C4-2B (cell line): Measurements from ENCODE around the gene GPBP1.

Source experiments
- ZFX ChIP-seq: fragments of 450-650 bp; IDR thresholded peaks from 2 replicates; pipeline ENCODE4 v1.6.1; 2017
- TF ChIP-seq, protein P1 (sequence below): fragments of 450-650 bp; conservative IDR thresholded peaks from 2 replicates; pipeline ENCODE4 v1.5.1; 2017; ENCODE audit warnings: mild to moderate bottlenecking

DNA sequence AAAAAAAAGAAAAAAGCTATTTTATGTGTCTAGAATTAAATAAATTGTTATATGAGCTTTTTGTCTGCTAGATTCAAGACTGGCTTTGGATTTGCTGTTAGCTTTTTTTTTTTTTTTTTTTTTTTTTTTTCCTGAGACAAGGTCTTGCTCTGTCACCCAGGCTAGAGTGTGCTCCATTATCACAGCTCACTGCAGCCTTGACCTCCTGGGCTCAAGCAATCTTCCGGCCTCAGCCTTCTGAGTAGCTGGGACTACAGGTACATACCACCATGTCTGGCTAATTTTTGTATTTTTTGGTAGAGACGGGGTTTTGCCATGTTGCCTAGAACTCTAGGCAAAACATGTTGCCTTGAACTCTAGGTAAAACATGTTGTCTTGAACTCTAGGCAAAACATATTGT lies 16.7 kb downstream of the GPBP1 start:
- TF ChIP-seq, protein P1, sequence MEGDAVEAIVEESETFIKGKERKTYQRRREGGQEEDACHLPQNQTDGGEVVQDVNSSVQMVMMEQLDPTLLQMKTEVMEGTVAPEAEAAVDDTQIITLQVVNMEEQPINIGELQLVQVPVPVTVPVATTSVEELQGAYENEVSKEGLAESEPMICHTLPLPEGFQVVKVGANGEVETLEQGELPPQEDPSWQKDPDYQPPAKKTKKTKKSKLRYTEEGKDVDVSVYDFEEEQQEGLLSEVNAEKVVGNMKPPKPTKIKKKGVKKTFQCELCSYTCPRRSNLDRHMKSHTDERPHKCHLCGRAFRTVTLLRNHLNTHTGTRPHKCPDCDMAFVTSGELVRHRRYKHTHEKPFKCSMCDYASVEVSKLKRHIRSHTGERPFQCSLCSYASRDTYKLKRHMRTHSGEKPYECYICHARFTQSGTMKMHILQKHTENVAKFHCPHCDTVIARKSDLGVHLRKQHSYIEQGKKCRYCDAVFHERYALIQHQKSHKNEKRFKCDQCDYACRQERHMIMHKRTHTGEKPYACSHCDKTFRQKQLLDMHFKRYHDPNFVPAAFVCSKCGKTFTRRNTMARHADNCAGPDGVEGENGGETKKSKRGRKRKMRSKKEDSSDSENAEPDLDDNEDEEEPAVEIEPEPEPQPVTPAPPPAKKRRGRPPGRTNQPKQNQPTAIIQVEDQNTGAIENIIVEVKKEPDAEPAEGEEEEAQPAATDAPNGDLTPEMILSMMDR = no peak
- TF ChIP-seq ZFX = no peak
